Suprapubic skin (tissue), 4 donors: Measurements from ENCODE around the gene EPHA10. TPM values are rescaled to one million over a fixed set of nuclear protein-coding genes. Genes with fewer than 3 reads are reported as not detected.

Source experiments
- DNase-seq, 2 donors: peaks; one replicate each; pipeline ENCODE4 v3.0.0-alpha.2; 2019; ENCODE audit warnings: low spot score in 2 of 2
- H3K27ac ChIP-seq: fragments of 200-600 bp; sonication (generic); one replicate; pipeline ENCODE4 v1.5.1; 2019
- H3K27me3 ChIP-seq: fragments of 200-600 bp; sonication (generic); one replicate; pipeline ENCODE4 v1.5.1; 2019
- H3K36me3 ChIP-seq: fragments of 200-600 bp; sonication (generic); one replicate; pipeline ENCODE4 v1.5.1; 2019
- H3K4me1 ChIP-seq: fragments of 200-600 bp; sonication (generic); one replicate; pipeline ENCODE4 v1.5.1; 2019
- H3K4me3 ChIP-seq: fragments of 200-600 bp; sonication (generic); one replicate; pipeline ENCODE4 v1.5.1; 2019; ENCODE audit warnings: mild to moderate bottlenecking
- H3K9me3 ChIP-seq: fragments of 200-600 bp; sonication (generic); one replicate; pipeline ENCODE4 v1.5.1; 2019
- CTCF ChIP-seq, 2 donors: fragments of 200-600 bp in 1 of 2; fragments of 450-650 bp in 1 of 2; sonication (generic) in 1 of 2; IDR thresholded peaks; one replicate each; pipeline ENCODE4 v1.5.1; 2016 to 2019; ENCODE audit warnings: antibody characterized with exemption in 2 of 2, mild to moderate bottlenecking in 1 of 2, moderate library complexity in 1 of 2
- EP300 ChIP-seq: sonication (generic); formaldehyde crosslinking; IDR thresholded peaks from one replicate; pipeline ENCODE4 v1.6.1; 2017; ENCODE audit warnings: antibody characterized with exemption
- POLR2A ChIP-seq, 2 donors: fragments of 450-650 bp; IDR thresholded peaks; one replicate each; pipeline ENCODE4 v1.6.1; 2017; ENCODE audit warnings: antibody characterized with exemption in 2 of 2, mild to moderate bottlenecking in 2 of 2, moderate library complexity in 2 of 2
- POLR2AphosphoS5 ChIP-seq, 3 donors: sonication (generic); formaldehyde crosslinking; IDR thresholded peaks; one replicate each; pipeline ENCODE4 v1.6.1; 2017; ENCODE audit warnings: antibody characterized with exemption in 3 of 3
- WGBS: methylation state at CpG from one replicate; pipeline ENCODE4 v1.1.5; 2018; 5-methylcytosine and 5-hydroxymethylcytosine counted together
- total RNA-seq, 4 donors: library from RNA; depleted of rRNA; stranded (reverse); fragments of >200 nt; gene quantifications; one replicate each; pipeline ENCODE4 v1.1.0, GENCODE V29; 2016

EPHA10 gene
- total RNA-seq, 4 donors from 2014 or later: 0.23 to 0.34 TPM; not detected in 2

DNA sequence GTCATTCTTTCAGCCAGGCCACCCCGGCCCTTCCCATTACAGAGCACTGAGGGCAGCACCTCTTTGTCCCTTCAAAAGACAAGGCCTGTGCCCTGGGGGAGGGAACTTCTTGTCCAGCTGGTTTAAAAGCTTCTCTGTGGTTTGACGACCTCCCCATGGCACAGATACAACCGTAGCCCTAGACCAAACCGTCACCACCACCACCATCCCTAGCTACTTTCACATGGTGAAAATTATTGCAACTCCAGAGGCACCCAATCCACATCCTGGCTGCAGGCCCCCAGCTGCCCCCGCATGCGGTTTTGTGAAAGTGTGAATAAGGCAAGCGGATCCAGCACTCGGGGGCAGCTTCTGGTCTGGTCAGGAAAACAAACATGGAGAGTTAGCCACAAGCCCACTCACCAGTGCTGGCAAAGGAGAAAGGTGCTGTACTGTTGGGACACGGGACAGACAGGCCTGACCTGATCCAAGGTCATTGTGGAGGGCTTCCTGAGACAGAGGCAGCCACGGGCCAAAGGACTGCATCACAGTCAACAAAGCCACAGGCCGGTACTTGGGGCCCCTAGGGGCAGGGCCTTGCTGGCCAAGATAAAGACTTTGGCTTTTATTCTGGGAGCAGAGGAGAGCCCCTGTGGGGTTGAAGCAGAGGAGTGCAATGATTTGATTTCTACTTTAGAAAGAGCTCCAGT lies 41.4 kb downstream of the EPHA10 start:
- Histone ChIP-seq H3K27ac (no peak overlapping the region), H3K4me1 (peaks cover 4% of the 10 kb centered on the region), H3K27me3 (peaks cover 27% of the 10 kb centered on the region), H3K36me3 (no peaks in the 10 kb centered on the region), H3K9me3 (no peaks in the 10 kb centered on the region), H3K4me3 (no peak overlapping the region)
- no peak for DNase-seq
- 63% methylated on average over 10 of the region's 11 CpGs for WGBS
- no peak for TF ChIP-seq EP300

- 77% methylated on average over 5 of the region's 6 CpGs for WGBS
- H3K27me3 ChIP-seq: peaks cover 22% of the 10 kb centered on the region
- no peak for DNase-seq
- H3K36me3 ChIP-seq: no peaks in the 10 kb centered on the region
- H3K27ac ChIP-seq: no peak overlapping the region
- H3K9me3 ChIP-seq: no peaks in the 10 kb centered on the region
- peaks cover 4% of the 10 kb centered on the region for H3K4me1 ChIP-seq
- no peak for TF ChIP-seq CTCF (IDR thresholded peaks at IDR 0.05)
- TF ChIP-seq POLR2A (IDR thresholded peaks at IDR 0.05): no peak
- no peak for TF ChIP-seq POLR2AphosphoS5 (IDR thresholded peaks at IDR 0.05)
- TF ChIP-seq EP300: no peak
- H3K4me3 ChIP-seq: no peak overlapping the region
Measured at GRCh38 chr1:37723072-37723389, 41.9 kb downstream of the EPHA10 start.

- DNase-seq: no peak
- Histone ChIP-seq H3K9me3 (no peaks in the 10 kb centered on the region), H3K4me1 (peaks cover 4% of the 10 kb centered on the region), H3K27ac (no peak overlapping the region), H3K4me3 (no peak overlapping the region), H3K27me3 (peaks cover 22% of the 10 kb centered on the region), H3K36me3 (no peaks in the 10 kb centered on the region)
- no peak for TF ChIP-seq POLR2A (IDR thresholded peaks at IDR 0.05)
- no peak for TF ChIP-seq CTCF (IDR thresholded peaks at IDR 0.05)
- WGBS: 64% methylated on average over 10 of the region's 14 CpGs
Measured at GRCh38 chr1:37722181-37723071, 42.5 kb downstream of the EPHA10 start.

- Histone ChIP-seq H3K27me3 (peaks cover 19% of the 10 kb centered on the region), H3K4me1 (peaks cover 4% of the 10 kb centered on the region), H3K27ac (no peak overlapping the region), H3K9me3 (no peaks in the 10 kb centered on the region), H3K4me3 (no peak overlapping the region), H3K36me3 (no peaks in the 10 kb centered on the region)
- 71% methylated on average over 5 of the region's 19 CpGs for WGBS
- DNase-seq: no peak
- no peak for TF ChIP-seq POLR2AphosphoS5 (IDR thresholded peaks at IDR 0.05)
- no peak for TF ChIP-seq EP300
- TF ChIP-seq CTCF (IDR thresholded peaks at IDR 0.05): no peak
Measured at GRCh38 chr1:37721565-37721964, 43.4 kb downstream of the EPHA10 start.

- WGBS: 90% methylated on average over 9 of the region's 22 CpGs
- no peak for DNase-seq
- peaks cover 4% of the 10 kb centered on the region for H3K4me1 ChIP-seq
- H3K27ac ChIP-seq: no peak overlapping the region
- no peak overlapping the region for H3K4me3 ChIP-seq
- no peaks in the 10 kb centered on the region for H3K9me3 ChIP-seq
- no peaks in the 10 kb centered on the region for H3K36me3 ChIP-seq
- TF ChIP-seq EP300 (no peak), POLR2A (IDR thresholded peaks at IDR 0.05) (no peak), CTCF (IDR thresholded peaks at IDR 0.05) (no peak)
- H3K27me3 ChIP-seq: peaks cover 13% of the 10 kb centered on the region
Measured at GRCh38 chr1:37720231-37721130, 44.4 kb downstream of the EPHA10 start.
